Measurements from ENCODE around the gene FABP3.

FABP3 gene

GRCh38 chr1:31318146-31318545 lies 54.7 kb downstream of the FABP3 start:
- FAIRE-seq: no peak
- DNase-seq (ENCODE audit: low spot score): no peak

GRCh38 chr1:31315902-31316301 lies 57.0 kb downstream of the FABP3 start:
- DNase-seq (ENCODE audit: low spot score) (no peak), FAIRE-seq (no peak)
